ENCODE measurements around the gene EHD1.
A peak's percentile ranks its signal among the peaks of the same experiment; 100 is the strongest.
"Not testable (repeated sequence)": the region's sequence is repeated elsewhere in the genome, so short reads cannot be mapped to it uniquely, and the experiment has no call there.

Gene EHD1

GRCh38 chr11:64855596-64856304, 22.7 kb downstream of the EHD1 start:
- DNase-seq: no peak

GRCh38 chr11:64854534-64855502, 23.6 kb downstream of the EHD1 start:
- DNase-seq: no peak

- DNase-seq: no peak
Measured at GRCh38 chr11:64854157-64854533, 24.3 kb downstream of the EHD1 start.

GRCh38 chr11:64853709-64854108, 24.7 kb downstream of the EHD1 start:
- no peak for DNase-seq

GRCh38 chr11:64852804-64853509, 25.5 kb downstream of the EHD1 start:
- DNase-seq: no peak

- DNase-seq: no peak
Measured at GRCh38 chr11:64851831-64852351, 26.5 kb downstream of the EHD1 start.

- no peak for DNase-seq
Measured at GRCh38 chr11:64850979-64851567, 27.3 kb downstream of the EHD1 start.

GRCh38 chr11:64849598-64850356, 28.6 kb downstream of the EHD1 start:
- DNase-seq: no peak

GRCh38 chr11:64848826-64849597, 29.4 kb downstream of the EHD1 start:
- DNase-seq: no peak

- no peak for DNase-seq
Measured at GRCh38 chr11:64848214-64848825, 30.1 kb downstream of the EHD1 start.

- peak; percentile 81 to 82 for DNase-seq
Measured at GRCh38 chr11:64846998-64847666, 31.3 kb downstream of the EHD1 start.

GRCh38 chr11:64845776-64846129, 32.7 kb downstream of the EHD1 start:
- DNase-seq: not testable (repeated sequence)

- DNase-seq: no peak
Measured at GRCh38 chr11:64845129-64845775, 33.2 kb downstream of the EHD1 start.

GRCh38 chr11:64844330-64845128, 33.9 kb downstream of the EHD1 start, which contains the start of gene CDC42BPG:
TSS of gene CDC42BPG (minus strand) at chr11:64844653. CDS start at chr11:64844569, 84 bp downstream.
- no peak for DNase-seq

GRCh38 chr11:64843686-64844329, 34.6 kb downstream of the EHD1 start:
- no peak for DNase-seq

- DNase-seq: no peak
Measured at GRCh38 chr11:64842851-64843685, 35.4 kb downstream of the EHD1 start.

GRCh38 chr11:64842366-64842759, 36.1 kb downstream of the EHD1 start:
- no peak for DNase-seq
